Activated CD8-positive, alpha-beta memory T cell treated with anti-CD3 and anti-CD28 coated beads for 36 hours (primary cell): Measurements from ENCODE around the gene AUTS2. TPM values are rescaled to one million over a fixed set of nuclear protein-coding genes. Genes with fewer than 3 reads are reported as not detected.

Experiments used
- CTCF ChIA-PET: fragments of 350-600 bp; sonication (Branson Sonifier 250); formaldehyde crosslinking; loops from one replicate; lab custom pipeline; 2021; ENCODE audit warnings: antibody characterized with exemption; lab: Charles Lee
- POLR2A ChIA-PET: fragments of 350-600 bp; sonication (Branson Sonifier 250); formaldehyde crosslinking; loops from one replicate; lab custom pipeline; 2021; ENCODE audit warnings: antibody characterized with exemption; lab: Charles Lee
- total RNA-seq, 2 experiments: library from RNA; stranded (reverse); gene quantifications; one replicate each; pipeline ENCODE4 v1.2.3, GENCODE V29; 2021

AUTS2 gene
- total RNA-seq, 2 experiments from 2014 or later: 3.4 to 3.5 TPM

- POLR2A ChIA-PET: no interaction called here
Observed at GRCh38 chr7:70479153-70480021, 881.1 kb downstream of the AUTS2 start.

GRCh38 chr7:70480927-70481569 is 882.8 kb downstream of the AUTS2 start:
- CTCF ChIA-PET: no interaction called here
- POLR2A ChIA-PET: no interaction called here

More at GRCh38 chr7:70479153-70480021, 881.1 kb downstream of the AUTS2 start:
- CTCF ChIA-PET: interaction anchor here (0.6 kb wide), 1 partner anchor 434 kb away, joined by 3 read pairs; no protein-coding TSS in a partner anchor

- CTCF ChIA-PET: no interaction called here
- POLR2A ChIA-PET: no interaction called here
Observed at GRCh38 chr7:70481570-70482123, 883.4 kb downstream of the AUTS2 start.

- ChIA-PET CTCF (no interaction called here), POLR2A (no interaction called here)
Observed at GRCh38 chr7:70484255-70484654, 886.0 kb downstream of the AUTS2 start.

- POLR2A ChIA-PET: no interaction called here
- CTCF ChIA-PET: no interaction called here
Observed at GRCh38 chr7:70486977-70487376, 888.7 kb downstream of the AUTS2 start.

GRCh38 chr7:70487428-70487827 is 889.2 kb downstream of the AUTS2 start:
- POLR2A ChIA-PET: no interaction called here
- CTCF ChIA-PET: no interaction called here

GRCh38 chr7:70487886-70488285 is 889.6 kb downstream of the AUTS2 start:
- POLR2A ChIA-PET: no interaction called here
- CTCF ChIA-PET: no interaction called here

GRCh38 chr7:70489813-70490212 is 891.5 kb downstream of the AUTS2 start:
- CTCF ChIA-PET: no interaction called here
- POLR2A ChIA-PET: no interaction called here

GRCh38 chr7:70492625-70493024 is 894.4 kb downstream of the AUTS2 start:
- POLR2A ChIA-PET: no interaction called here
- CTCF ChIA-PET: no interaction called here

- CTCF ChIA-PET: interaction anchor here (0.6 kb wide), 1 partner anchor 714 kb away, joined by 4 read pairs; no protein-coding TSS in a partner anchor
- POLR2A ChIA-PET: no interaction called here
Observed at GRCh38 chr7:70494225-70495032, 896.2 kb downstream of the AUTS2 start.

- POLR2A ChIA-PET: no interaction called here
- CTCF ChIA-PET: no interaction called here
Observed at GRCh38 chr7:70495033-70495376, 896.7 kb downstream of the AUTS2 start.

- CTCF ChIA-PET: no interaction called here
Observed at GRCh38 chr7:70497793-70498192, 899.5 kb downstream of the AUTS2 start.

GRCh38 chr7:70498232-70498992 is 900.1 kb downstream of the AUTS2 start:
- ChIA-PET CTCF (no interaction called here), POLR2A (no interaction called here)

More at GRCh38 chr7:70497793-70498192, 899.5 kb downstream of the AUTS2 start:
- POLR2A ChIA-PET: no interaction called here

- POLR2A ChIA-PET: no interaction called here
- CTCF ChIA-PET: no interaction called here
Observed at GRCh38 chr7:70500261-70500660, 902.0 kb downstream of the AUTS2 start.

GRCh38 chr7:70502117-70502863 is 904.0 kb downstream of the AUTS2 start:
- ChIA-PET POLR2A (no interaction called here), CTCF (no interaction called here)

- ChIA-PET POLR2A (no interaction called here), CTCF (no interaction called here)
Observed at GRCh38 chr7:70504254-70504653, 906.0 kb downstream of the AUTS2 start.

GRCh38 chr7:70505468-70505867 is 907.2 kb downstream of the AUTS2 start:
- ChIA-PET POLR2A (no interaction called here), CTCF (no interaction called here)

GRCh38 chr7:70505886-70506285 is 907.6 kb downstream of the AUTS2 start:
- CTCF ChIA-PET: no interaction called here

More at GRCh38 chr7:70505886-70506285, 907.6 kb downstream of the AUTS2 start:
- POLR2A ChIA-PET: no interaction called here
